ENCODE data around the gene UGT1A10. TPM values are rescaled to one million over a fixed set of nuclear protein-coding genes. Genes with fewer than 3 reads are reported as not detected.

The UGT1A10 gene
- total and polyA plus RNA-seq, 2 of the 13 experiments (the other 11 are each of a cell fraction or from before 2014, with no cell fraction given): not detected

GRCh38 chr2:233807215-233807865 lies 171.1 kb downstream of the UGT1A10 start:
- POLR2A ChIA-PET: no interaction called here
- DNase-seq (ENCODE audit: low spot score): peak; percentile 21
- peak; percentile 38; the same call in 1 of the 2 replicates for TF ChIP-seq SMC3 (IDR thresholded peaks at IDR 0.05; ENCODE audit: low read length)
- TF ChIP-seq CBX5 (CRISPR knock-in tag; IDR thresholded peaks at IDR 0.05; ENCODE audit: borderline replicate concordance): 0 out of 2 replicates have a peak, but pooled peaks have one; percentile 21
- TF ChIP-seq EED (CRISPR knock-in tag; IDR thresholded peaks at IDR 0.05): peak; percentile 31; the same call in 1 of the 2 replicates
- no peak for TF ChIP-seq KIAA2018 (CRISPR knock-in tag; IDR thresholded peaks at IDR 0.05; ENCODE audit: borderline replicate concordance)
- TF ChIP-seq ZNF576 (CRISPR knock-in tag; IDR thresholded peaks at IDR 0.05): no peak
- no peak for TF ChIP-seq ZSCAN12 (CRISPR knock-in tag; IDR thresholded peaks at IDR 0.05)
- no peak for TF ChIP-seq FOXP4 (CRISPR knock-in tag; IDR thresholded peaks at IDR 0.05)
- TF ChIP-seq CTCF (CRISPR knock-in tag; IDR thresholded peaks at IDR 0.05): peak; percentile 48
- peak; percentile 82 for TF ChIP-seq MNT (IDR thresholded peaks at IDR 0.05)

More at GRCh38 chr2:233807215-233807865, 171.1 kb downstream of the UGT1A10 start:
- BruUV-seq (replicated peaks): no TSS peak
- H3K4me2 ChIP-seq (ENCODE audit: low read depth, low read length): no peak overlapping the region
- no peaks in the 10 kb centered on the region for H3K36me3 ChIP-seq (replicated peaks in 1 of 2; ENCODE audit: control insufficient read depth in 1 of 2, insufficient read depth in 2 of 2, low read length in 2 of 2)
- H3K9ac ChIP-seq (ENCODE audit: insufficient read depth, low read depth, low read length): no peak overlapping the region
- H2AFZ ChIP-seq (ENCODE audit: low read length): no peak overlapping the region
- H3K27ac ChIP-seq (ENCODE audit: extremely low read length, insufficient read depth, low read length): no peak overlapping the region
- H3K79me2 ChIP-seq (ENCODE audit: insufficient read depth, low read length): no peaks in the 10 kb centered on the region
- in situ Hi-C loops (cut with HindIII; ENCODE audit: extremely low pct_ligation_motif_present, low pct_unique_long_range_greater_than_20kb): no loop called here
- H3K27me3 ChIP-seq (ENCODE audit: control insufficient read depth in 1 of 2, insufficient read depth in 2 of 2, low read length in 2 of 2): peaks cover 0 to 50% of the 10 kb centered on the region in 2 experiments; a peak in 3 of 5 replicates
- H3K9me3 ChIP-seq (ENCODE audit: low read length): no peaks in the 10 kb centered on the region
- no peaks in the 10 kb centered on the region for H3K4me1 ChIP-seq (ENCODE audit: insufficient read depth, low read length)
- intact Hi-C loops (cut with micrococcal nuclease; ENCODE audit: unreplicated experiment): no loop called here
- FAIRE-seq: no peak
- ATAC-seq: peak; percentile 76
- CTCF ChIA-PET (ENCODE audit: low intra/inter-chr PET ratio, low total read pairs): no interaction called here
- WGBS (ENCODE audit: low lambda C conversion rate): 33% methylated on average over 7 of the region's 12 CpGs
- no peaks in the 10 kb centered on the region for H4K20me1 ChIP-seq (ENCODE audit: insufficient read depth, low read length)
- H3K4me3 ChIP-seq (replicated peaks in 1 of 3; ENCODE audit: insufficient read depth in 1 of 3, low read depth in 2 of 3, low read length in 3 of 3): no peak overlapping the region
